WI38 (cell line): ENCODE results near the gene NUCB2.
A peak's percentile ranks its signal among the peaks of the same experiment; 100 is the strongest.

Source experiments
- H3K4me3 ChIP-seq: 2 replicates; pipeline ENCODE4 v1.5.1; 2011; ENCODE audit warnings: low read depth, mild to moderate bottlenecking, control low read depth, low read length
- CTCF ChIP-seq: IDR thresholded peaks from 2 replicates; pipeline ENCODE4 v1.5.1; 2012; ENCODE audit warnings: low read depth, mild to moderate bottlenecking, control low read depth, low read length

NUCB2 gene

GRCh38 chr11:17291710-17292109, 15.2 kb downstream of the NUCB2 start:
- H3K4me3 ChIP-seq: no peak overlapping the region
- no peak for TF ChIP-seq CTCF

GRCh38 chr11:17293311-17293710, 16.8 kb downstream of the NUCB2 start:
- TF ChIP-seq CTCF: no peak
- no peak overlapping the region for H3K4me3 ChIP-seq

- no peak for TF ChIP-seq CTCF
- H3K4me3 ChIP-seq: no peak overlapping the region
Observed at GRCh38 chr11:17294033-17294432, 17.5 kb downstream of the NUCB2 start.

- no peak overlapping the region for H3K4me3 ChIP-seq
- TF ChIP-seq CTCF: no peak
Observed at GRCh38 chr11:17296852-17297559, 20.5 kb downstream of the NUCB2 start.

GRCh38 chr11:17298302-17298701, 21.8 kb downstream of the NUCB2 start:
- no peak overlapping the region for H3K4me3 ChIP-seq
- TF ChIP-seq CTCF: no peak

- no peak for TF ChIP-seq CTCF
- H3K4me3 ChIP-seq: no peak overlapping the region
Observed at GRCh38 chr11:17300372-17300771, 23.8 kb downstream of the NUCB2 start.

GRCh38 chr11:17313349-17314231, 37.1 kb downstream of the NUCB2 start:
- no peak for TF ChIP-seq CTCF
- peak overlapping the region; percentile 1; the same call in 1 of the 2 replicates for H3K4me3 ChIP-seq
